HG03432 (cell line): ENCODE measurements around the gene RABGAP1.

Experiments
- ATAC-seq: cut with Tn5 transposase; IDR thresholded peaks from one replicate; pipeline ENCODE4 v1.9.1; 2021; ENCODE audit warnings: mild to moderate bottlenecking, moderate library complexity; ENCODE audit not compliant: unreplicated experiment

Gene RABGAP1

GRCh38 chr9:123007269-123007668 is 66.4 kb downstream of the RABGAP1 start:
- no peak for ATAC-seq

GRCh38 chr9:123008909-123009308 is 68.1 kb downstream of the RABGAP1 start:
- no peak for ATAC-seq

DNA sequence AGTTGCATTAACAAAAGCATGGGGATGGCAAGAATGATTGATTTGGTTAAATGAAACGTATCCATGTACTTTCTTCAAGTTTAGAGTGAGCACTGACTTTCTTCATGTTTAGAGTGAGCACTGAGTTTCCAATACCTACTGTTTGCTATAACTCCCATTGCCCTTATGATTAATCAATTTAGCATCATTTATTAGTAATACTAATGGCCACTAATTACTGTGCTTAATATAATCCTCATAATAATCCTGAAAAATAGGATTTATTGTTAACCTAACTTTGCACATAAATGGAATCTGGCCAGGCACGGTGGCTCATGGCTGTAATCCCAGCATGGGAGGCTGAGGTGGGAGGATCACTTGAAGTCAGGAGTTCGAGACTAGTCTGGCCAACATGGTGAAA is 70.6 kb downstream of the RABGAP1 start:
- ATAC-seq = no peak

DNA sequence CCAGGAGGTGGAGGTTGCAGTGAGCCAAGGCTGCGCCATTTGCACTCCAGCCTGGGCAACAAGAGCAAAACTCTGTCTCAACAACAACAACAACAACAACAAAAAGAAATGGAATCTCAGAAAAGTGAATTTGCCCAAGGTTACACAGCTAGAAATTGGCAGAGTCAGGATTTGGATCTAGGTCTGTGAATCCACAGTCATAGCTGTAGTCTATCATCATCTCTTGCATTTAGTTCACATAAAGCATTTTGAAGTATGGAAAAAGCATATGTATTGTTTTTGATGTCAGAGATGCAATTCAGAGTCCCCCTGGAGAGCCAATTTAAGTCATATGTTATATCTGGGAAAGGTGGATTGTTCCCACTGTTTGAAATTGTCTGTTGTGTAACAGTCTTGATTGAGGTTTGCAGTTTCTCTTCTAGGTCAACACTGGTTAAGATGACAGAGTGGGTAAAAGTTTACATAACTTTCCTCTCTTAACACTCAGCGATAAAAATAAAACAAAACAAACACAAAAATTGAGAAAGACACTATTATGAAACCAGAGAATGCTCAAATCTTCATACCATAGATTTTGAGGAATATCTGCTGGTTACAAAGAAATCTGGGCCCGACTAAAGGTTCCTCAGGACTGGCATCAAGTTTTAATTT is 71.2 kb downstream of the RABGAP1 start:
- ATAC-seq = no peak

GRCh38 chr9:123016631-123017030 is 75.8 kb downstream of the RABGAP1 start:
- no peak for ATAC-seq

DNA sequence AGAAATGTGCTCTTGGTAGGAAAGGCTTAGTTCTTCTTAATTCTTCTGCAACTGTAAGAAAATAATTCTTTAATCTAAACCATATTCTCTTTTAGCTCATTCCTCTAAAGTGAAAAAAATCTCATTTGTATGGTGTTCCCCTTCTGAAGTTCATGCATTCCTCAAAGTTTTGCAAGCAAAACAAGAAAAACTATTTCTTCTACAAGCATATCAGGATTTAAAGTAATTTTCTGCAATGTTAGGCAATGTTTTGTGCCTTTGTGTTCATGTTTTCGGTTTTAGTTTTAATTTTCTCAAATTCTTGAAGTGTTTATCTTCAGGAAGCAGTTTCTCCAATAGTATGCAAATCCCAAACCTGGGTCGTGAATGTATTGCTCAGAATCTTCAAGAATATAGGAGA is 80.0 kb downstream of the RABGAP1 start:
- no peak for ATAC-seq

GRCh38 chr9:123026425-123026824 is 85.6 kb downstream of the RABGAP1 start:
- no peak for ATAC-seq

- ATAC-seq = no peak
Observed at GRCh38 chr9:123027517-123027916, 86.7 kb downstream of the RABGAP1 start.

DNA sequence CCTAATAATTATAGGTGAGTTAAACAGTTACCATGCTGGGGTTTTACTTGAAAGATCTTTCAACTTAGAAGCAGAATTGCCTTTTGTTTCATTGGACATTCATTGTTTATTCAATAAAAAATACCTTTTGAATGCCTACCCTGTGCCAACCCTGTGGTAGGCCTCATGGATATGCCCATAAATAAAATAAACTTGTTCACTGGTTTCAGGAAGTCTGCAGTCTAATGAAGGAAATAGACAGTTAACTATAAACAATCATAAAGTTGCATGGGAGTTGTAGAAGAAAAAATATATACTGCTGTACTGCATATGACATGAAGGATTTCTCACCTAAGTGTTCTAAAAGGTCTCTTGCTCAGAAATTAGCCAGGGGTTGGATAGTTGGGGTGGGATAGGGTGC is 87.3 kb downstream of the RABGAP1 start:
- no peak for ATAC-seq

- no peak for ATAC-seq
Observed at GRCh38 chr9:123028973-123029372, 88.2 kb downstream of the RABGAP1 start.

DNA sequence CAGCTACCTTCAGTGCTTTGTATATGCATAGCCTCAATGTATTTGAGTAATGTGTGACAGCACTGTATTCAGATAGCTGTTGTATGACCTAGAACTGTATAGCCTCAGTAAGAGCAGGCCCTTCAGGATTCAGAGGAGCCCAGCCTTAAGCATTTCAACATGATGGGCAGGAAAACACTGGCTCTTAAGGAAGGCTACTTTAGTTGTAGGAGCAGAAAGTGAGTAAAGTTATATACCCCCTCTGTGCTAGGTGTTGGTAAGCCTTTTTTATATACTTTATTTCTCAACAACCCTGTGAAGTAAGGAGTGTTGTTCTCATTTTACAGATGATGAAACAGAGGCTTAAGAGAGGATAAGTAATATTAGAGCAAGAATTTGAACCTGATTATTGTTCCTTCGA is 91.1 kb downstream of the RABGAP1 start:
- ATAC-seq = no peak

GRCh38 chr9:123033352-123033751 is 92.5 kb downstream of the RABGAP1 start, which contains the start of gene GPR21:
TSS of gene GPR21 (plus strand) at chr9:123033667. CDS start at chr9:123034567, 900 bp downstream.
- no peak for ATAC-seq

GRCh38 chr9:123033864-123034601 is 93.2 kb downstream of the RABGAP1 start:
- ATAC-seq = no peak

DNA sequence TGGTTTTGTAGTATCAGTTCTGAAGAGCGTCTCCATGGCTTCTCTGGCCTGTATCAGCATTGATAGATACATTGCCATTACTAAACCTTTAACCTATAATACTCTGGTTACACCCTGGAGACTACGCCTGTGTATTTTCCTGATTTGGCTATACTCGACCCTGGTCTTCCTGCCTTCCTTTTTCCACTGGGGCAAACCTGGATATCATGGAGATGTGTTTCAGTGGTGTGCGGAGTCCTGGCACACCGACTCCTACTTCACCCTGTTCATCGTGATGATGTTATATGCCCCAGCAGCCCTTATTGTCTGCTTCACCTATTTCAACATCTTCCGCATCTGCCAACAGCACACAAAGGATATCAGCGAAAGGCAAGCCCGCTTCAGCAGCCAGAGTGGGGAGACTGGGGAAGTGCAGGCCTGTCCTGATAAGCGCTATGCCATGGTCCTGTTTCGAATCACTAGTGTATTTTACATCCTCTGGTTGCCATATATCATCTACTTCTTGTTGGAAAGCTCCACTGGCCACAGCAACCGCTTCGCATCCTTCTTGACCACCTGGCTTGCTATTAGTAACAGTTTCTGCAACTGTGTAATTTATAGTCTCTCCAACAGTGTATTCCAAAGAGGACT is 94.2 kb downstream of the RABGAP1 start:
- no peak for ATAC-seq

DNA sequence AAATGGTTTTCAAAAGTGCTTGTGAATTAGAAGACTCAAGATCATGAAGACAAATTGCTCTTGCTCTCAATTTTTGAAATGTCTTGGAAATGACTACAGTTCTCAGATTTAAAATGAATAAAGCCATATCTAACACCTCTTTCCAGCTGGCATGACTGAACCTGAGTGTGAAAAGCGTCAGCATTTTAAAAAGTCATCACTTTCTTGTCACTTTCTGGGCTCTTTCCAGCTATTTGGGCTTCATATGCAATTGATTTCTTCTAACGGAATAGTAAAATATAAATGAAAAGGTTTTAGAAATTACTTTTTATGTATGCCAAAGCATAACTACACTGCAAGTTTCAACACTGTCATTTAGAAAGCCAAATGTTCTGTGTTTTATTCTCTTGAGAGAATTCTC is 95.0 kb downstream of the RABGAP1 start:
- ATAC-seq = no peak

DNA sequence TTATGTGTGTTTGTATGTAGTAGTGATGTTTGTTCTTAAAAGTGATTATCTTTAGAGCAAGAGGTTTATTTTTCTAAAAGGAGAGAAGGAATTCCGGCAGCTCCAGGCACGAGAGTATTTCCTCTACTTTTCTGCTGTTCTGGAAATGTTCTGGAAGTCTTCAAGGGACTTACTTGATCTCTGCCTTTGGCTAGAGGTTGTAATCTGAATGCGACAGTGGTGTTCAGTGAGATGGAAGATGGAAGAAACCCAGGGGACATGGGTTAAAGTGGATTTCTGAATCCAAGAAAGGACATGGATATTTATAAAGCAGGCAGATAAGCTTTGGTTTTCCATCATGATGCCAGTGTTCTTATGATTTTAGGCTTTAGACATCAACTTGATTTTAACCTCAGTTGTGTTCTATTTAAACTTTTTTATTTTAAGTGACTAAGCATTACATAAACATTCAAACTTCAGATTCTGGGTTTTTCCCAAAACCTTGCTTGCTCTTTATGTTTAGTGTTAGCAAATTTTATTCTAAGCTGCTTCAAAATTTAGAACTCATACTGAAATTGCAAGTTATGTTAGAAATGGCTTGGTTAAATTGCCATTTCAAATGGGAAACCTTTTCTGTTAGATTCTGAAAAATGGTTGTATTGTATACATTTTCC is 96.2 kb downstream of the RABGAP1 start:
- ATAC-seq = no peak

DNA sequence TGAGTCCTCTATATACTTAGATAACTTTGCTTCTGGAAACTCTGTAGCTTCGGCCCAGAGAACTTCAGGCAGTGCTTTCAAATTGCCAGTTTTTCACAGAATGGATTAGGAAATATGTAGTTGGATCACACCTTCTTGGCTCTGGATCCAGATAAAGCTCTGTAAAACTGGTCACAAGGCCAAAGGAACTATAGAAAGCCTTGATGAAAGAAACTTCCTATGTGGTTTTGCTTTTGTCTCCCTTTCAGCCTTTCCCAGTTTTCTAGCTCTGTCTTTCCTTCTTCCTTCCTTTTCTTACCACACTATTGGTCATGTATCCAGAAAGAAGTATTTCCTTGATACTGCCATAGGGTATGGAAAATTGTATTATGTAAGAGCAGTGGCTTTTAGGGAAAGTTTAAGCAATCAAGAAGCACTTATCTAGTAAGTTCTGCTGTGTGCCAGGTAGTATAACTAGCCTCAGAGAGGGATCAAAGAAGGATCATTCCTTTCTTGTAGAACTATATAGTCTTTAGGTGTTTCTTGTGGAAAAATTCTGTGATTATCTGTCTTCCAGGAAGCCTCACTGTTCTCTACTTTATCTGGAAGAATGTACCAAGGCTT is 98.9 kb downstream of the RABGAP1 start:
- ATAC-seq = no peak

DNA sequence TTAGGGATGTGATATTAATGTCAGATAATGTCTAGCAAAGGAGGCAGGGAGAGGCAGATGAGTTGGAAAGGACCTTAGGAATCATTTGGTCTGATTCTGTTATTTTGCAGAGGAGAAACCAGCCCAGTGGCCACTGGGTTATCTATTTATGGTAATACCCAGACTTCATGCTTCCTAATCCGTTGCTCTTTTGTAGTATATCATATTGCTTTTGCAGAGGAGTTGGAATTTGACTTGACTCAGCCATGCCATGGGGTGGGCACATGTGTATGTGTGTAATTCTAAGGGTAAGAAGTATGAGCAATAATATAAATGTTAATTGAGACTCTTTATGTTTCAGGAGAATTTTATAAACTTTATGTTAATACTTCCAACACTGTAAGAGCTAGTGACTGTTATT is 100.0 kb downstream of the RABGAP1 start:
- no peak for ATAC-seq

DNA sequence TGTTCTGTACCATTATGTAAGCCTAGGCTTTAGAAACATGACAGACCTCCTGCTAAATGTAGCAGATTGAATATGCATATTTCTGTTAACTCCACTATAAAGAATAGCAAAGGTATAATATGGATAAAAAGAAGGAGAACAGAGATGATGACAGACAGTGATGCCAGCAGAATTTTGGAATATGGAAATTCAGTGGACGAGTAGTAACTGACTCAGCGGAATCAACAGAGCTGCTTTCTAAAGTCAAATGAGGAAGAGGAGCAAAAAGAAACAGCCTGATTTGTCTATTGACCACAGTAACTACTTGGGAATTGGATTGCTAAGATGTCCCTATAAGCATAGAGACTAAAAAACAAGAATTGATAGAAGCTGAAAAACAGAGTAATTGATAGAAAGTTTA is 100.7 kb downstream of the RABGAP1 start:
- no peak for ATAC-seq

- ATAC-seq = no peak
Observed at GRCh38 chr9:123043081-123043939, 102.5 kb downstream of the RABGAP1 start.
